Measurements from ENCODE around the gene CXCL10.

The CXCL10 gene

GRCh38 chr4:76060506-76060905, 37.2 kb upstream of the CXCL10 start (continued):
- TF ChIP-seq, protein P1, sequence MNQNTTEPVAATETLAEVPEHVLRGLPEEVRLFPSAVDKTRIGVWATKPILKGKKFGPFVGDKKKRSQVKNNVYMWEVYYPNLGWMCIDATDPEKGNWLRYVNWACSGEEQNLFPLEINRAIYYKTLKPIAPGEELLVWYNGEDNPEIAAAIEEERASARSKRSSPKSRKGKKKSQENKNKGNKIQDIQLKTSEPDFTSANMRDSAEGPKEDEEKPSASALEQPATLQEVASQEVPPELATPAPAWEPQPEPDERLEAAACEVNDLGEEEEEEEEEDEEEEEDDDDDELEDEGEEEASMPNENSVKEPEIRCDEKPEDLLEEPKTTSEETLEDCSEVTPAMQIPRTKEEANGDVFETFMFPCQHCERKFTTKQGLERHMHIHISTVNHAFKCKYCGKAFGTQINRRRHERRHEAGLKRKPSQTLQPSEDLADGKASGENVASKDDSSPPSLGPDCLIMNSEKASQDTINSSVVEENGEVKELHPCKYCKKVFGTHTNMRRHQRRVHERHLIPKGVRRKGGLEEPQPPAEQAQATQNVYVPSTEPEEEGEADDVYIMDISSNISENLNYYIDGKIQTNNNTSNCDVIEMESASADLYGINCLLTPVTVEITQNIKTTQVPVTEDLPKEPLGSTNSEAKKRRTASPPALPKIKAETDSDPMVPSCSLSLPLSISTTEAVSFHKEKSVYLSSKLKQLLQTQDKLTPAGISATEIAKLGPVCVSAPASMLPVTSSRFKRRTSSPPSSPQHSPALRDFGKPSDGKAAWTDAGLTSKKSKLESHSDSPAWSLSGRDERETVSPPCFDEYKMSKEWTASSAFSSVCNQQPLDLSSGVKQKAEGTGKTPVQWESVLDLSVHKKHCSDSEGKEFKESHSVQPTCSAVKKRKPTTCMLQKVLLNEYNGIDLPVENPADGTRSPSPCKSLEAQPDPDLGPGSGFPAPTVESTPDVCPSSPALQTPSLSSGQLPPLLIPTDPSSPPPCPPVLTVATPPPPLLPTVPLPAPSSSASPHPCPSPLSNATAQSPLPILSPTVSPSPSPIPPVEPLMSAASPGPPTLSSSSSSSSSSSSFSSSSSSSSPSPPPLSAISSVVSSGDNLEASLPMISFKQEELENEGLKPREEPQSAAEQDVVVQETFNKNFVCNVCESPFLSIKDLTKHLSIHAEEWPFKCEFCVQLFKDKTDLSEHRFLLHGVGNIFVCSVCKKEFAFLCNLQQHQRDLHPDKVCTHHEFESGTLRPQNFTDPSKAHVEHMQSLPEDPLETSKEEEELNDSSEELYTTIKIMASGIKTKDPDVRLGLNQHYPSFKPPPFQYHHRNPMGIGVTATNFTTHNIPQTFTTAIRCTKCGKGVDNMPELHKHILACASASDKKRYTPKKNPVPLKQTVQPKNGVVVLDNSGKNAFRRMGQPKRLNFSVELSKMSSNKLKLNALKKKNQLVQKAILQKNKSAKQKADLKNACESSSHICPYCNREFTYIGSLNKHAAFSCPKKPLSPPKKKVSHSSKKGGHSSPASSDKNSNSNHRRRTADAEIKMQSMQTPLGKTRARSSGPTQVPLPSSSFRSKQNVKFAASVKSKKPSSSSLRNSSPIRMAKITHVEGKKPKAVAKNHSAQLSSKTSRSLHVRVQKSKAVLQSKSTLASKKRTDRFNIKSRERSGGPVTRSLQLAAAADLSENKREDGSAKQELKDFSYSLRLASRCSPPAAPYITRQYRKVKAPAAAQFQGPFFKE (tag by site-specific recombination; IDR thresholded peaks at IDR 0.05; ENCODE audit: borderline replicate concordance), result no peak
- TF ChIP-seq, protein P2, sequence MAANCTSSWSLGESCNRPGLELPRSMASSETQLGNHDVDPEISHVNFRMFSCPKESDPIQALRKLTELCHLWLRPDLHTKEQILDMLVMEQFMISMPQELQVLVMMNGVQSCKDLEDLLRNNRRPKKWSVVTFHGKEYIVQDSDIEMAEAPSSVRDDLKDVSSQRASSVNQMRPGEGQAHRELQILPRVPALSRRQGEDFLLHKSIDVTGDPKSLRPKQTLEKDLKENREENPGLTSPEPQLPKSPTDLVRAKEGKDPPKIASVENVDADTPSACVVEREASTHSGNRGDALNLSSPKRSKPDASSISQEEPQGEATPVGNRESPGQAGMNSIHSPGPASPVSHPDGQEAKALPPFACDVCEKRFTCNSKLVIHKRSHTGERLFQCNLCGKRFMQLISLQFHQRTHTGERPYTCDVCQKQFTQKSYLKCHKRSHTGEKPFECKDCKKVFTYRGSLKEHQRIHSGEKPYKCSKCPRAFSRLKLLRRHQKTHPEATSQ (tag by site-specific recombination; IDR thresholded peaks at IDR 0.05), result no peak

DNA sequence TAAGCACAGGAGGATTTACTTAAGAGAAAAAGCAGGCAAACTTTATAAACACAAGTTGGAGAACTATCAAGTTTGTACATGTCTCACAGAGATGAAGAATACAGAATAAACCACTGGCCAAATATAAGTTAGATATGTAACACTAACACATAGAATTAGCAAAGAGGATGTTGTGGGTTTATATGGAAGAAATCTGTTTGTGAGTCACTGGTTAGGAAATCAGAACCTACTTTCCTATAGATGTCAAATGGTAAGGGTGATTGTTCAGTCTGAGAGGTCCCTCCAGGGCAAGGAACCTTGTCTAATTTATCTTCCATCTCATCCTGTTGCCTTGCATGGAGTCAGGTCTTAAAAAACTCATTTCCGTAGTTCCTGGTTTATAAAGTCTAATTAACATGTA, 36.5 kb upstream of the CXCL10 start:
- Histone ChIP-seq H3K27ac (ENCODE audit: extremely low read depth, low read depth, low read length) (no peak overlapping the region), H3K9me3 (ENCODE audit: control insufficient read depth, insufficient read depth, low read depth, low read length) (no peaks in the 10 kb centered on the region), H3K4me1 (ENCODE audit: control insufficient read depth, insufficient read depth, low read length) (no peaks in the 10 kb centered on the region), H3K4me3 (ENCODE audit: low read depth, low read length) (no peak overlapping the region), H3K36me3 (ENCODE audit: control insufficient read depth in 2 of 2, insufficient read depth in 1 of 2, low read length in 2 of 2) (no peaks in the 10 kb centered on the region)
- POLR2A ChIA-PET, result no interaction called here
- TF ChIP-seq ZNF354C (tag by site-specific recombination; IDR thresholded peaks at IDR 0.05; ENCODE audit: borderline replicate concordance, low read depth) (no peak), ZNF24 (tag by site-specific recombination; IDR thresholded peaks at IDR 0.05) (no peak), ZNF658 (tag by site-specific recombination; IDR thresholded peaks at IDR 0.05) (no peak), ZNF37A (tag by site-specific recombination; IDR thresholded peaks at IDR 0.05) (no peak), KLF17 (tag by site-specific recombination; IDR thresholded peaks at IDR 0.05) (no peak), HOXD13 (CRISPR knock-in tag; IDR thresholded peaks at IDR 0.05; ENCODE audit: borderline replicate concordance) (no peak), ZNF48 (tag by site-specific recombination; IDR thresholded peaks at IDR 0.05) (no peak), ZNF146 (tag by site-specific recombination; IDR thresholded peaks at IDR 0.05) (no peak), TCF7L2 (IDR thresholded peaks at IDR 0.05; ENCODE audit: borderline replicate concordance, low read depth, low read length) (no peak), ZNF843 (tag by site-specific recombination; IDR thresholded peaks at IDR 0.05) (no peak), ZNF311 (tag by site-specific recombination; IDR thresholded peaks at IDR 0.05; ENCODE audit: borderline replicate concordance) (no peak), ZNF76 (tag by site-specific recombination; IDR thresholded peaks at IDR 0.05; ENCODE audit: borderline replicate concordance, low read depth) (no peak), ZFP69B (tag by site-specific recombination; IDR thresholded peaks at IDR 0.05) (no peak), ZXDB (tag by site-specific recombination; IDR thresholded peaks at IDR 0.05) (no peak), ZNF660 (tag by site-specific recombination; IDR thresholded peaks at IDR 0.05) (no peak)
- TF ChIP-seq, protein P3, sequence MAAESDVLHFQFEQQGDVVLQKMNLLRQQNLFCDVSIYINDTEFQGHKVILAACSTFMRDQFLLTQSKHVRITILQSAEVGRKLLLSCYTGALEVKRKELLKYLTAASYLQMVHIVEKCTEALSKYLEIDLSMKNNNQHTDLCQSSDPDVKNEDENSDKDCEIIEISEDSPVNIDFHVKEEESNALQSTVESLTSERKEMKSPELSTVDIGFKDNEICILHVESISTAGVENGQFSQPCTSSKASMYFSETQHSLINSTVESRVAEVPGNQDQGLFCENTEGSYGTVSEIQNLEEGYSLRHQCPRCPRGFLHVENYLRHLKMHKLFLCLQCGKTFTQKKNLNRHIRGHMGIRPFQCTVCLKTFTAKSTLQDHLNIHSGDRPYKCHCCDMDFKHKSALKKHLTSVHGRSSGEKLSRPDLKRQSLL (tag by site-specific recombination; IDR thresholded peaks at IDR 0.05), result no peak
- TF ChIP-seq, protein P4, sequence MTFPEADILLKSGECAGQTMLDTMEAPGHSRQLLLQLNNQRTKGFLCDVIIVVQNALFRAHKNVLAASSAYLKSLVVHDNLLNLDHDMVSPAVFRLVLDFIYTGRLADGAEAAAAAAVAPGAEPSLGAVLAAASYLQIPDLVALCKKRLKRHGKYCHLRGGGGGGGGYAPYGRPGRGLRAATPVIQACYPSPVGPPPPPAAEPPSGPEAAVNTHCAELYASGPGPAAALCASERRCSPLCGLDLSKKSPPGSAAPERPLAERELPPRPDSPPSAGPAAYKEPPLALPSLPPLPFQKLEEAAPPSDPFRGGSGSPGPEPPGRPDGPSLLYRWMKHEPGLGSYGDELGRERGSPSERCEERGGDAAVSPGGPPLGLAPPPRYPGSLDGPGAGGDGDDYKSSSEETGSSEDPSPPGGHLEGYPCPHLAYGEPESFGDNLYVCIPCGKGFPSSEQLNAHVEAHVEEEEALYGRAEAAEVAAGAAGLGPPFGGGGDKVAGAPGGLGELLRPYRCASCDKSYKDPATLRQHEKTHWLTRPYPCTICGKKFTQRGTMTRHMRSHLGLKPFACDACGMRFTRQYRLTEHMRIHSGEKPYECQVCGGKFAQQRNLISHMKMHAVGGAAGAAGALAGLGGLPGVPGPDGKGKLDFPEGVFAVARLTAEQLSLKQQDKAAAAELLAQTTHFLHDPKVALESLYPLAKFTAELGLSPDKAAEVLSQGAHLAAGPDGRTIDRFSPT (tag by site-specific recombination; IDR thresholded peaks at IDR 0.05), result no peak
- CTCF ChIA-PET, result no interaction called here

All from HEK293 (cell line).